BLaER1 treated with 17β-estradiol and CSF1 and Interleukin-3, amounts not matched to agents 10 nM and 100 nM (cell line): ENCODE results near the gene PKP4.
"Not testable (repeated sequence)": the region's sequence is repeated elsewhere in the genome, so short reads cannot be mapped to it uniquely, and the experiment has no call there.

Experiments used
- H3K27ac ChIP-seq, 11 experiments: shearing (Covaris generic); formaldehyde crosslinking; 2 replicates each; pipeline ENCODE4 v1.8.1; 2022
- H3K27me3 ChIP-seq, 11 experiments: shearing (Covaris generic); formaldehyde crosslinking; 2 replicates each; pipeline ENCODE4 v1.8.1; 2022
- H3K36me3 ChIP-seq, 11 experiments: shearing (Covaris generic); formaldehyde crosslinking; 2 replicates each; pipeline ENCODE4 v1.8.1; 2022
- H3K4me1 ChIP-seq, 10 experiments: shearing (Covaris generic); formaldehyde crosslinking; 2 replicates each; pipeline ENCODE4 v1.8.1; 2022
- H3K4me2 ChIP-seq, 11 experiments: shearing (Covaris generic); formaldehyde crosslinking; 2 replicates each; pipeline ENCODE4 v1.8.1; 2022
- H3K4me3 ChIP-seq, 10 experiments: shearing (Covaris generic); formaldehyde crosslinking; 2 replicates each; pipeline ENCODE4 v1.8.1; 2022
- H3K9ac ChIP-seq, 11 experiments: shearing (Covaris generic); formaldehyde crosslinking; 2 replicates each; pipeline ENCODE4 v1.8.1; 2022
- H3K9me3 ChIP-seq, 11 experiments: shearing (Covaris generic); formaldehyde crosslinking; replicated peaks in 1 of 11; 2 replicates each; pipeline ENCODE4 v1.8.1; 2022
- H4K20me1 ChIP-seq, 11 experiments: shearing (Covaris generic); formaldehyde crosslinking; 2 replicates each; pipeline ENCODE4 v1.8.1; 2022
- Cebpa-rat ChIP-seq, 11 experiments: shearing (Covaris generic); IDR thresholded peaks; 2 replicates each; pipeline ENCODE4 v1.8.1; 2022

PKP4 gene

GRCh38 chr2:158464426-158465281, 7.9 kb downstream of the PKP4 start:
- Histone ChIP-seq H3K9me3 (no peaks in the 10 kb centered on the region), H3K4me2 (no peak overlapping the region), H3K27me3 (peaks cover 2 to 4% (median 3%) of the 10 kb centered on the region in 11 experiments; a peak in 16 of 22 replicates), H4K20me1 (peaks cover 0 to 33% (median 19%) of the 10 kb centered on the region in 11 experiments; a peak in 16 of 22 replicates), H3K36me3 (0 out of 22 replicates have a peak, but pooled peaks cover 0 to 5% (median 0%) of the 10 kb centered on the region in 11 experiments), H3K4me1 (peaks cover 0 to 3% (median under 1%) of the 10 kb centered on the region in 10 experiments; a peak in 6 of 20 replicates), H3K27ac (no peak overlapping the region), H3K9ac (no peak overlapping the region), H3K4me3 (no peak overlapping the region)
- no peak for TF ChIP-seq Cebpa-rat (IDR thresholded peaks at IDR 0.05)

GRCh38 chr2:158467248-158467647, 10.5 kb downstream of the PKP4 start:
- peaks cover 0 to 6% (median under 1%) of the 10 kb centered on the region in 11 experiments; a peak in 8 of 22 replicates for H3K9me3 ChIP-seq
- no peak overlapping the region for H3K27ac ChIP-seq
- no peaks in the 10 kb centered on the region for H3K4me1 ChIP-seq
- peaks cover 0 to 14% (median 3%) of the 10 kb centered on the region in 11 experiments; a peak in 4 of 22 replicates for H3K36me3 ChIP-seq
- no peak overlapping the region for H3K4me3 ChIP-seq
- no peak overlapping the region for H3K4me2 ChIP-seq
- peaks cover 0 to 17% (median 4%) of the 10 kb centered on the region in 11 experiments; a peak in 7 of 22 replicates for H4K20me1 ChIP-seq
- no peak overlapping the region for H3K9ac ChIP-seq
- no peaks in the 10 kb centered on the region for H3K27me3 ChIP-seq
- no peak for TF ChIP-seq Cebpa-rat (IDR thresholded peaks at IDR 0.05)

DNA sequence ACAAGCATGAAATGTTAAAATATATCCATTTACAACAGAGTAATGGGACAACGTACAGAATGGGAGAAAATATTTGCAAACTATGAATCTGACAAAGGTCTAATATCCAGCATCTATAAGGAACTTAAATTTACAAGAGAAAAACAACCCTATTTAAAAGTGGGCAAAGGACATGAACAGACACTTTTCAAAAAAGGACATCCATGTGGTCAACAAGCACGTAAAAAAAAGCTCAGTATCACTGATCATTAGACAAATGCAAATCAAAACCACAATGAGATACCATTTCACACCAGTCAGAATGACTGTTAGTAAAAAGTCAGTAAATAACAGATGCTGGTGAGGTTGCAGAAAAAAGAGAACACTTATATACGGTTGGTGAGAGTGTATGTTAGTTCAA, 16.1 kb downstream of the PKP4 start:
- H3K27me3 ChIP-seq, H3K4me2 ChIP-seq, H3K27ac ChIP-seq, H4K20me1 ChIP-seq, H3K9ac ChIP-seq, H3K4me1 ChIP-seq, H3K4me3 ChIP-seq: not testable (repeated sequence)
- Histone ChIP-seq H3K36me3 (peaks cover 0 to 14% (median 3%) of the 10 kb centered on the region in 11 experiments; a peak in 4 of 22 replicates), H3K9me3 (peaks cover 0 to 18% (median 12%) of the 10 kb centered on the region in 11 experiments; a peak in 14 of 22 replicates)

DNA sequence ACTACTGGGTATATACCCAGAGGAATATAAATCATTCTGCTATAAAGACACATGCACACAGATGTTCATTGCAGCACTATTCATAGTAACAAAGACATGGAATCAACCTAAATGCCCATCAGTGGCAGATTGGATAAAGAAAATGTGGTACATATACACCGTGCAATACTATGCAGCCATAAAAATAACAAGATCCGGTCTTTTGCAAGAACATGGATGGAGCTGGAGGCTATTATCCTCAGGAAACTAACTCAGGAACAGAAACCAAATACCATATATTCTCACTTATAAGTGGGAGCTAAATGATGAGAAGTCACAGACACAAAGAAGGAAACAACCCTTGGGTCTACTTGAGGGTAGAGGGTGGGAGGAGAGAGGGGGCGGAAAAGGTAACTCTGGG, 16.5 kb downstream of the PKP4 start:
- H4K20me1 ChIP-seq, H3K27me3 ChIP-seq, H3K27ac ChIP-seq, H3K9ac ChIP-seq, H3K4me1 ChIP-seq, H3K4me2 ChIP-seq, H3K4me3 ChIP-seq: not testable (repeated sequence)
- Histone ChIP-seq H3K9me3 (peaks cover 0 to 18% (median 12%) of the 10 kb centered on the region in 11 experiments; a peak in 14 of 22 replicates), H3K36me3 (peaks cover 0 to 14% (median 3%) of the 10 kb centered on the region in 11 experiments; a peak in 4 of 22 replicates)

GRCh38 chr2:158473719-158474392, 17.1 kb downstream of the PKP4 start:
- Histone ChIP-seq H3K9ac (no peak overlapping the region), H3K4me1 (no peaks in the 10 kb centered on the region), H3K4me3 (no peak overlapping the region), H3K27ac (no peak overlapping the region), H3K27me3 (no peaks in the 10 kb centered on the region), H4K20me1 (no peaks in the 10 kb centered on the region), H3K9me3 (peaks cover 0 to 18% (median 12%) of the 10 kb centered on the region in 11 experiments; a peak in 14 of 22 replicates), H3K4me2 (no peak overlapping the region), H3K36me3 (peaks cover 0 to 14% (median 3%) of the 10 kb centered on the region in 11 experiments; a peak in 4 of 22 replicates)
- TF ChIP-seq Cebpa-rat (IDR thresholded peaks at IDR 0.05): no peak

GRCh38 chr2:158474526-158475011, 17.8 kb downstream of the PKP4 start:
- not testable (repeated sequence) for H3K27me3 ChIP-seq, H3K9ac ChIP-seq, H3K27ac ChIP-seq, H3K4me2 ChIP-seq, H4K20me1 ChIP-seq, H3K4me1 ChIP-seq, H3K4me3 ChIP-seq
- peaks cover 0 to 18% (median 12%) of the 10 kb centered on the region in 11 experiments; a peak in 14 of 22 replicates for H3K9me3 ChIP-seq
- H3K36me3 ChIP-seq: peaks cover 0 to 14% (median 3%) of the 10 kb centered on the region in 11 experiments; a peak in 4 of 22 replicates

- Histone ChIP-seq H3K27ac (no peak overlapping the region), H3K4me1 (peaks cover 0 to 2% (median 0%) of the 10 kb centered on the region in 10 experiments; a peak in 1 of 20 replicates), H3K9ac (no peak overlapping the region), H3K36me3 (0 out of 22 replicates have a peak, but pooled peaks cover 0 to 3% (median 0%) of the 10 kb centered on the region in 11 experiments), H3K27me3 (no peaks in the 10 kb centered on the region), H3K4me2 (no peak overlapping the region), H3K4me3 (no peak overlapping the region), H3K9me3 (peaks cover 0 to 13% (median 12%) of the 10 kb centered on the region in 11 experiments; a peak in 14 of 22 replicates), H4K20me1 (no peaks in the 10 kb centered on the region)
- no peak for TF ChIP-seq Cebpa-rat (IDR thresholded peaks at IDR 0.05)
Observed at GRCh38 chr2:158477202-158477601, 20.4 kb downstream of the PKP4 start.

- Histone ChIP-seq H3K27ac (no peak overlapping the region), H3K27me3 (no peaks in the 10 kb centered on the region), H3K4me1 (peaks cover 0 to 8% (median 0%) of the 10 kb centered on the region in 10 experiments; a peak in 3 of 20 replicates), H3K4me3 (no peak overlapping the region), H3K9me3 (peaks cover 0 to 3% (median 1%) of the 10 kb centered on the region in 11 experiments; a peak in 7 of 22 replicates), H3K36me3 (no peaks in the 10 kb centered on the region), H3K9ac (no peak overlapping the region), H3K4me2 (no peak overlapping the region), H4K20me1 (no peaks in the 10 kb centered on the region)
- no peak for TF ChIP-seq Cebpa-rat (IDR thresholded peaks at IDR 0.05)
Observed at GRCh38 chr2:158478237-158478636, 21.5 kb downstream of the PKP4 start.

GRCh38 chr2:158478816-158479215, 22.1 kb downstream of the PKP4 start:
- no peak for TF ChIP-seq Cebpa-rat (IDR thresholded peaks at IDR 0.05)
- Histone ChIP-seq H3K36me3 (no peaks in the 10 kb centered on the region), H3K27ac (no peak overlapping the region)

More at GRCh38 chr2:158478816-158479215, 22.1 kb downstream of the PKP4 start:
- Histone ChIP-seq H4K20me1 (no peaks in the 10 kb centered on the region), H3K27me3 (no peaks in the 10 kb centered on the region), H3K4me1 (peaks cover 0 to 8% (median 0%) of the 10 kb centered on the region in 10 experiments; a peak in 3 of 20 replicates), H3K4me3 (no peak overlapping the region), H3K4me2 (no peak overlapping the region), H3K9me3 (no peaks in the 10 kb centered on the region), H3K9ac (no peak overlapping the region)
